HS-27A (cell line): Measurements from ENCODE around the gene HERPUD1.
"Not testable (repeated sequence)": the region's sequence is repeated elsewhere in the genome, so short reads cannot be mapped to it uniquely, and the experiment has no call there.

Experiments used
- DNase-seq: peaks from one replicate; pipeline ENCODE4 v3.0.0-alpha.2; 2012; ENCODE audit warnings: low read depth, missing footprints

HERPUD1 gene

GRCh38 chr16:56931892-56932720 lies at the start of gene HERPUD1:
Gene HERPUD1, plus strand, starts transcription at chr16:56932142. Its CDS starts 103 bp downstream, at chr16:56932245.
- peak; percentile 92 for DNase-seq

- DNase-seq, result no peak
These were observed 48.4 kb upstream of the HERPUD1 start for GRCh38 chr16:56883586-56883985.

DNA sequence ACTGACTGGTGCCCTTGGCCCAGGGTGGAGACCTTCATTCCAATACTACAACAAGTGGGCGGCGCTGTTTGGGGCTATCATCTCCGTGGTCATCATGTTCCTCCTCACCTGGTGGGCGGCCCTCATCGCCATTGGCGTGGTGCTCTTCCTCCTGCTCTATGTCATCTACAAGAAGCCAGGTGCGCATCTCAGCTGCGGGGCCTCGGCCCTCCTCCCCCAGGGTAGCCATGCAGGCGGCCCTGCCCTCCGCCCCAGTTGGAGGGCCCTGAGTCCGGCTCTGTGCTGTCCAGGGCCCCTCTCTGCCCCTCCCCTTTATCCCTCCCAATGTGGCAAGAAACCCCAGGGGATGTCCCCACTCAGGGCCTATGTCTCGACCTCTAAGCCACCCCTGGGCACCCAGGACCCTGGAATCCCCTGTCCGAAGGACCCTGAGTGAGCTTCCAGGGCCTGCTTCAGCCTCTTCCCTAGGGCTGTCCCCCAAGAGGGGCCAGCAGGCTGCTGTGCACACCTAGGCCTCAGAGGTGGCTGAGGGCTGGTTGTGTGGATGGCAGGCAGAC lies 47.8 kb upstream of the HERPUD1 start:
- DNase-seq, result no peak

- DNase-seq, result not testable (repeated sequence)
These were observed 47.0 kb upstream of the HERPUD1 start for GRCh38 chr16:56884929-56885328.

DNA sequence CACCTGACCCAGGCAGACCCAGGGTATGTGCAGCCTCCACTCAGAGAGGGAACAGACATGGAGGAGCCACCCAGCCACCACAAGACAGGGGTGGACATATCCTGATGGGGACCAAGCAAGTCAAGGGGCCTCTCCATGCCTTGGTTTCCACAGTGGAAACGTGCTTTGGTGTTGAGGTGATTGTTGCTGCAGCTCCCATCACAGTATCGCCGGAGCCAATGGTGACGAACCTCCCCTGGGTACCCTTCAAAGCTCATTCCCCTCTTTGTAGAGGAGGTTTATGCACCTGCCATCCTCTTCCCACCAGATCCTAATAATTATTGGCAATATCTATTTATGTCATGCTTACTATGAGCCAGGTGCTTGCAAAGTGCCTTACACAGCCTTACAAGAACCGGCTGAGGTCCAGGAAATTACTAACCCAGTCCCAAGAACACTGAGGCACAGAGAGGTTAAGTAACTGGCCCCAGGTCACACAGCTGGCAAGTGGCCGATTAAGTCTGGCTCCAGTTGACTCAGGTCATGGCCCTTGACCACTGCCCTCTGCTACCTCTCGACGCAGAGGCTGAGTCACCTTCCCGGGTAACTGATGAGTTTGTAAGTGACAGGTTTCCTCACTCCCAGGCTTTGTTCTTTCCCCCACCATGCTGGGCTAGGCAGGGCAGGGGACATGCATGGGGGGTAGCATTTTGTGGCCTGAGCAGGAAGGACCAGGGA lies 46.3 kb upstream of the HERPUD1 start:
- no peak for DNase-seq

DNA sequence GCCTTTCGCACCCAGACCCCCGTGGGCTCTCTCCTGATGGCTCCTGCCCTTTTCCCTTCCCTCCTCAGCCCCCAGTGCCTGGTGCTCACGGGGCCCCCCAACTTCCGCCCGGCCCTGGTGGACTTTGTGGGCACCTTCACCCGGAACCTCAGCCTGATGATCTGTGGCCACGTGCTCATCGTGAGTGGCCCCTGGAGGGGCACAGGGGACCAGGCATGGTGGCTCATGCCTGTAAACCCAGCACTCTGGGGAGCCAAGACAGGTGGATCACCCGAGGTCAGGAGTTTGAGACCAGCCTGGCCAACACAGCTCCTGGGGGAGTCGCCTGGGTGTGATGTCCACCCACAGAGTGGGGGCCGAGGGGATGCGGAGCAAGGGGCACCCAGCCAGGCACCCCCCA lies 45.6 kb upstream of the HERPUD1 start:
- DNase-seq, result no peak

- DNase-seq, result no peak
These were observed 45.1 kb upstream of the HERPUD1 start for GRCh38 chr16:56886826-56887225.

- DNase-seq, result no peak
These were observed 43.1 kb upstream of the HERPUD1 start for GRCh38 chr16:56888806-56889205.

GRCh38 chr16:56889206-56889605 lies 42.7 kb upstream of the HERPUD1 start:
- DNase-seq, result no peak

GRCh38 chr16:56891685-56892084 lies 40.3 kb upstream of the HERPUD1 start:
- no peak for DNase-seq

- no peak for DNase-seq
These were observed 39.2 kb upstream of the HERPUD1 start for GRCh38 chr16:56892705-56893104.

DNA sequence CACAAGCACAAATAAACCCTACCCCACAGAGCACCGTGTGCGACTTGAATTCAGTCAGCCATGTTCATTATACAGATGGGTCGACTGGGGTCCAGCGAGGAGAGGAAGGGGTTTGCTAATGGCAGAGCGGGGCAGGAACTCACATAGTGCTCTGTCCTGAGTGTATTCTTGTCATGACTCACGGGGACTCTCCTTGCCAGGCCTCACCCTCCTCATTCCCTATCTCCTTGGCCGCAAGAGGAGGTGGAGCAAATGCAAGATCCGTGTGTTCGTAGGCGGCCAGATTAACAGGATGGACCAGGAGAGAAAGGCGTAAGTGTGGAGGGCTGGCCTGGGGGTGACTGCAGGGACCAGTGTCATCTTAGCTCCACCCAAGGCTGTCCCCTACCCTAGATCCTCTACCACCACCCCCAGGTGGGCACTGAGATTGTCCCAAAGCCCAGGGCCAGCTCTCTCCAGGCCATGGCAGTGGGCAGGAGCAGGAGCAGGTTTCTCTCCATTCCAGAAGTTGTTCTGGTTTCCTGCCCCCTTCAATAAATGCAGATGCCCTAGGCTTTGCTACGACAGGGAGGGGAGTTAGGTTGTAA lies 37.5 kb upstream of the HERPUD1 start:
- DNase-seq, result no peak

DNA sequence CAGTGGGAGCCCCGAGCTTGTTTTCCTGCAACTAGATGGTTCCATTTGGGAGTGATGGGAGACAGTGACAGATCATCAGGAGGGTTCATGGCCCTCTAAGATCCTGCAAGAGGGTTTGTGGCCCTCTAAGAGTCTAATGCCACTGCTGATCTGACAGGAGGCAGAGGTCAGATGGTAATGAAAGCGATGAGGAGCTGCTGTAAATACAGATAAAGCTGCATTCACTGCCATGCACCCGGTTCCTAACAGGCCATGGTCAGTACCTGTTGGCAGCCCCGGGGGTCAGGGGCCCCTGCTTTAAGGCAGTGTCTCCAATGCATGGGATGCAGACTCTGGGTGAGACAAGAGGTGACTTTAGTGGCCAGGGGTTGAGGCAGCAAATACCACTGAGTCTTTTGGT lies 36.1 kb upstream of the HERPUD1 start:
- DNase-seq, result no peak

DNA sequence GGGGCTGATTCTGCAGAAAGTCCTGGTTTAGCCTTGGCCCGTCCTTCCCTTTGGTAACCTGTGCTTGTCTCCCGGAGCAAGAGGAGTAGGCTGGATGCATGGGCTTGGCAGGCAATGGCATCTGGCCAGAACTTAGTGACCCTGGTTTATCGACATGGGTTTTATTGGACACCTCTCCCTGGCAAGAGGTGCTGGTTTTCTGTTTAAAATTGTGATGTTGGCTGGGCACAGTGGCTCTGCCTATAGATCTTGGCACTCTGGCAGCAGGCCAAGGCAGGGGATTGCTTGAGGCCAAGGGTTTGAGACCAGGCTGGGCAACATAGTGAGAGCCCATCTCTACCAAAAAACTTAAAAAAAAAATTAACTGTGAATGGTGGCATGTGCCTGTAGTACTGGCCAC lies 35.7 kb upstream of the HERPUD1 start:
- no peak for DNase-seq

DNA sequence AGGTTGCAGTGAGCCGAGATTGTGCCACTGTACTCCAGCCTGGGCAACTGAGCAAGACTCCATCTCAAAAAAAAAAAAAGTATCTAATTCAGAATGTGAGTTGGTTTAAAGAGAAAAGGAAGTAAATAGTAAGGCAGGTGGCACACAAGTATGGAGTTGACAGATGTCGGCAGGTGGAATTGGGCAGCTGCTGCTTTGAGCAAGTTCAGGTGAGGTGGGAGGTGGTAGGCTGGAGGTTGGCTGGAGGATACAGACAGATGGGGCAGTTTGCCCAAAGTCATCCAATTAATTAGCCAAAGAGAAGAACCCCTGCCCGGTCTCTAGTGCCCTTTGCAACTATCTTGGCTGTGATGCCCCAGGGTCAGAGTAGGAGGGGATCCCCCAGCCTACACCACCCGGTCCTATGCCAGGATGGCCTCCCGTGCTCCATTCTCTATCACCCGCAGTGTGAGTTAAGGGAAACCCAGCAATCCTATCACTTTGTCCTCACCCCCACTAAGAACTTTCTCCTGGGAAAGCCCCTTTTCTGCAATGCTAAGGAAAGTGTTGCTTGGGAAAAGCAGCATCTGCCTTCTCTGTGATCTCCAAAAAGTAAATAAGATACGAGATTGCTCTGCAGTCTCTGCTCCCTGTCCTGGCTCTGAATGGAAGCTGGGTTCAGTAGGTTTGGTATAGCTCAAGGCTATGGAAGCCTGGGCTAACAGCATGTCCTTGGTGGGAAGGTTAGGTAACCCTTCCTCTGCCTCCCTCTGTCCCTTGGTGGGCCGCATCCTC lies 34.7 kb upstream of the HERPUD1 start:
- DNase-seq, result no peak

GRCh38 chr16:56898847-56899246 lies 33.1 kb upstream of the HERPUD1 start:
- DNase-seq, result no peak

GRCh38 chr16:56903866-56904265 lies 28.1 kb upstream of the HERPUD1 start:
- no peak for DNase-seq

DNA sequence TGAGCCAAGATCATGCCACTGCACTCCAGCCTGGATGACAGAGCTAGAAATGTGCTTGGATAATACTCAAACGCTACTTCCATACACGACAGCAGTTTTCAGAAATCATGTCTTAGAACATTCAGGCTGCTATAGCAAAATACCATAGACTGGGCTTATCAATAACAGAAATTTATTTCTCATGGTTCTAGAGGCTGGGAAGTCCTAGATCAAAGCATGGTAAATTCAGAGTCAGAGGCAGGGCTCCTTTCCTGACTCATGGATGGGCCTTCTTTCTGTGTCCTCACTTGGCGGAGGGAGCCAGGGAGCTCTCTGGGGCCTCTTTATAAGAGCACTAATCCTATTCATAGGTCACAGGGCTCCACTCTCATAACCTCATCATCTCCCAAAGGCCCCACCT lies 24.5 kb upstream of the HERPUD1 start:
- DNase-seq, result no peak

- DNase-seq, result no peak
These were observed 22.4 kb upstream of the HERPUD1 start for GRCh38 chr16:56909527-56909979.

DNA sequence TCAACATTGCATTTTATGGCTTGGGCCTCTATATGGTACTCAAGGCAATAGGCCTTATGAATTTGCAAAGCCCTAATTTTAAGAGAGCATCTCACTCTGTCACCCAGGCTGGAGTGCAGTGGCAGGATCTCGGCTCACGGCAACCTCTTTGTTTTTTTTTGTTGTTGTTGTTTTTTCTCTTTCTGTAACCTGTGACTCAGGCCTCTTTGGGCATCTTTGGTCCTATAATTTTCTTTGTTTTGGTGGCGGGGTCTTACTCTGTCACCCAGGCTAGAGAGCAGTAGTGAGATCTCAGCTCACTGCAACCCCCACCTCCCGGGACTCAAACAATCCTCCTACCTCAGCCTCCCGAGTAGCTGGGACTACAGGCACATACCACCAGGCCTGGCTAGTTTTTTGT lies 21.8 kb upstream of the HERPUD1 start:
- DNase-seq, result no peak

DNA sequence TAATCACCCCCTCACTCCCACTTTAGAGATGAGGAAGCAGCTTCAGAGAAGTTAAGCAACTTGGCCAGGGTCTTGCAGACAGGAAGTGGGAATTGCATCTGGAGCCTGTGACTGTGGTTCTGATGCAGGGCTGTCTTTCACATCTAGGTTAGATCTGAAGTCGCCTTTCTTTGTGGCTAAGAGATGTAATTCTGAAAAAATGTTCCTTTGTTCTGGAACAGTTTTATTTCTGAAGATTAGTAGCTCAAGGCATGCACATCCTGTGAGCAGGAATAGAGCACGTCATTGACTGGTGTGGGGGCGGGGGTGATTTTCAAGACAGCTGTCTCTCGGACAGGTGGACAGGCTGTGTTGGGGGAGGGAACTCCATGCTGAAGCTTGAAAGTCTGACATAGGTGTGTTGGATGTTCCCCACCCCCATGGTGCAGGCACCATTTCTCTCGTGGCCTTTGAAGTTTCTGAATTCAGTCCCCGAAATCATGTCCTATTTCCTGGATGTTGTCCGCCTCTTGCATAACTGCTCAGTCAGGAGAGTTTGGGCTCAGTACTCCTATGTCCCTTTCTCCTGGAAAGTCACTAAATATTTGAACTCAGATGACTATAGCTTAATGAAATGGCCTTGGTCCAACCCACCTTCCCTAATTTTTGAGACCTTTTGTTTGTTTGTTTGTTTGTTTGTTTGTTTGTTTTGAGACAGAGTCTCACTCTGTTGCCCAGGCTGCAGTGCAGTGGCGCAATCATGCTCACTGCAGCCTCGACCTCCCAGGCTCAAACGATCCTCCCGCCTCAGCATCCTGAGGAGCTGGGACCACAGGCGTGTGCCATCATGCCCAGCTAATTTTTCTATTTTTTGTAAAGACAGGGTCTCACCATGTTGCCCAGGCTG lies 21.0 kb upstream of the HERPUD1 start:
- DNase-seq, result no peak
